ENCODE measurements around the gene DNAH17. TPM values are rescaled to one million over a fixed set of nuclear protein-coding genes. Genes with fewer than 3 reads are reported as not detected.

DNAH17 gene
- total and polyA plus RNA-seq, 2 experiments from 2014 or later: 0.64 TPM; not detected in 1

- H3K9me3 ChIP-seq (ENCODE audit: low read depth): no peaks in the 10 kb centered on the region
- H3K9me2 ChIP-seq (ENCODE audit: insufficient read depth): no peaks in the 10 kb centered on the region
- no peaks in the 10 kb centered on the region for H3F3A ChIP-seq (ENCODE audit: insufficient read depth)
- no peaks in the 10 kb centered on the region for H4K20me1 ChIP-seq (ENCODE audit: insufficient read depth)
- TF ChIP-seq EZH2 (IDR thresholded peaks at IDR 0.05; ENCODE audit: insufficient read depth, poor library complexity, severe bottlenecking) (no peak), EZH2phosphoT487 (IDR thresholded peaks at IDR 0.05; ENCODE audit: insufficient read depth, low read depth) (no peak)
- WGBS, 2 experiments (ENCODE audit: low coverage in 1 of 2, low lambda C conversion rate in 2 of 2, missing lambda C conversion rate in 2 of 2): 96% methylated on average over 11 of the region's 11 CpGs
- H3K4me2 ChIP-seq (ENCODE audit: unreplicated experiment): no peak overlapping the region
- H3K4me3 ChIP-seq: no peak overlapping the region
- H2AFZ ChIP-seq: no peak overlapping the region
- no peak overlapping the region for H3K27ac ChIP-seq
- H3K4me1 ChIP-seq (ENCODE audit: insufficient read depth): no peaks in the 10 kb centered on the region
- no peaks in the 10 kb centered on the region for H3K36me3 ChIP-seq (ENCODE audit: low read depth)
- no peaks in the 10 kb centered on the region for H3K79me2 ChIP-seq (ENCODE audit: insufficient read depth)
- H3K27me3 ChIP-seq (replicated peaks; ENCODE audit: insufficient read depth): no peaks in the 10 kb centered on the region
- in situ Hi-C loops (cut with MboI): loop anchor here (10.0 kb wide), 1 partner anchor 142 kb away; no protein-coding TSS in a partner anchor
- no peak overlapping the region for H3K9ac ChIP-seq
- DNase-seq: no peak
Measured at GRCh38 chr17:78427140-78427539, 150.1 kb downstream of the DNAH17 start.

- Histone ChIP-seq H3K27me3 (replicated peaks; ENCODE audit: insufficient read depth) (no peaks in the 10 kb centered on the region), H3K4me3 (no peak overlapping the region), H3K9ac (no peak overlapping the region), H3K9me3 (ENCODE audit: low read depth) (no peaks in the 10 kb centered on the region), H3F3A (ENCODE audit: insufficient read depth) (no peaks in the 10 kb centered on the region), H3K36me3 (ENCODE audit: low read depth) (no peaks in the 10 kb centered on the region), H2AFZ (no peak overlapping the region), H4K20me1 (ENCODE audit: insufficient read depth) (no peaks in the 10 kb centered on the region), H3K4me1 (ENCODE audit: insufficient read depth) (no peaks in the 10 kb centered on the region), H3K4me2 (ENCODE audit: unreplicated experiment) (no peak overlapping the region), H3K79me2 (ENCODE audit: insufficient read depth) (no peaks in the 10 kb centered on the region), H3K27ac (no peak overlapping the region), H3K9me2 (ENCODE audit: insufficient read depth) (no peaks in the 10 kb centered on the region)
- in situ Hi-C loops (cut with MboI): loop anchor here (10.0 kb wide), 1 partner anchor 142 kb away; no protein-coding TSS in a partner anchor
- DNase-seq: no peak
- 90 to 92% methylated on average over 21 to 22 of the region's 22 CpGs for WGBS, 2 experiments (ENCODE audit: low coverage in 1 of 2, low lambda C conversion rate in 2 of 2, missing lambda C conversion rate in 2 of 2)
- no peak for TF ChIP-seq EZH2 (IDR thresholded peaks at IDR 0.05; ENCODE audit: insufficient read depth, poor library complexity, severe bottlenecking)
- no peak for TF ChIP-seq EZH2phosphoT487 (IDR thresholded peaks at IDR 0.05; ENCODE audit: insufficient read depth, low read depth)
Measured at GRCh38 chr17:78426293-78426879, 150.8 kb downstream of the DNAH17 start.

- Histone ChIP-seq H3F3A (ENCODE audit: insufficient read depth) (0 out of 2 replicates have a peak, but pooled peaks cover 5% of the 10 kb centered on the region), H3K27ac (no peak overlapping the region), H3K79me2 (ENCODE audit: insufficient read depth) (no peaks in the 10 kb centered on the region), H3K4me1 (ENCODE audit: insufficient read depth) (no peaks in the 10 kb centered on the region), H4K20me1 (ENCODE audit: insufficient read depth) (no peaks in the 10 kb centered on the region), H3K4me3 (no peak overlapping the region), H3K36me3 (ENCODE audit: low read depth) (0 out of 2 replicates have a peak, but pooled peaks cover 7% of the 10 kb centered on the region), H3K4me2 (ENCODE audit: unreplicated experiment) (no peak overlapping the region), H2AFZ (no peak overlapping the region), H3K9me3 (ENCODE audit: low read depth) (no peaks in the 10 kb centered on the region), H3K27me3 (replicated peaks; ENCODE audit: insufficient read depth) (no peaks in the 10 kb centered on the region), H3K9me2 (ENCODE audit: insufficient read depth) (no peaks in the 10 kb centered on the region), H3K9ac (no peak overlapping the region)
- no peak for TF ChIP-seq EZH2phosphoT487 (IDR thresholded peaks at IDR 0.05; ENCODE audit: insufficient read depth, low read depth)
- 85 to 90% methylated on average over 17 of the region's 17 CpGs for WGBS, 2 experiments (ENCODE audit: low coverage in 1 of 2, low lambda C conversion rate in 2 of 2, missing lambda C conversion rate in 2 of 2)
- in situ Hi-C loops (cut with MboI): loop anchor here (10.0 kb wide), 1 partner anchor 141 kb away; no protein-coding TSS in a partner anchor
- DNase-seq: no peak
Measured at GRCh38 chr17:78425429-78425828, 151.8 kb downstream of the DNAH17 start.

GRCh38 chr17:78423961-78424675 is 153.1 kb downstream of the DNAH17 start:
- 0 out of 2 replicates have a peak, but pooled peaks cover 11% of the 10 kb centered on the region for H3K36me3 ChIP-seq (ENCODE audit: low read depth)
- no peak overlapping the region for H3K27ac ChIP-seq
- H3K79me2 ChIP-seq (ENCODE audit: insufficient read depth): no peaks in the 10 kb centered on the region
- no peaks in the 10 kb centered on the region for H4K20me1 ChIP-seq (ENCODE audit: insufficient read depth)
- H3K27me3 ChIP-seq (replicated peaks; ENCODE audit: insufficient read depth): no peaks in the 10 kb centered on the region
- H3K4me2 ChIP-seq (ENCODE audit: unreplicated experiment): no peak overlapping the region
- no peaks in the 10 kb centered on the region for H3K4me1 ChIP-seq (ENCODE audit: insufficient read depth)
- H3K4me3 ChIP-seq: no peak overlapping the region
- TF ChIP-seq EZH2 (IDR thresholded peaks at IDR 0.05; ENCODE audit: insufficient read depth, poor library complexity, severe bottlenecking): no peak
- no peak for TF ChIP-seq EZH2phosphoT487 (IDR thresholded peaks at IDR 0.05; ENCODE audit: insufficient read depth, low read depth)
- H2AFZ ChIP-seq: no peak overlapping the region
- no peaks in the 10 kb centered on the region for H3K9me2 ChIP-seq (ENCODE audit: insufficient read depth)
- H3K9me3 ChIP-seq (ENCODE audit: low read depth): no peaks in the 10 kb centered on the region
- in situ Hi-C loops (cut with MboI): loop anchor here (5.0 to 10.0 kb wide), 2 partner anchors 67 to 139 kb away; no protein-coding TSS in a partner anchor
- H3K9ac ChIP-seq: no peak overlapping the region
- 81 to 85% methylated on average over 18 of the region's 18 CpGs for WGBS, 2 experiments (ENCODE audit: low coverage in 1 of 2, low lambda C conversion rate in 2 of 2, missing lambda C conversion rate in 2 of 2)
- 0 out of 2 replicates have a peak, but pooled peaks cover 5% of the 10 kb centered on the region for H3F3A ChIP-seq (ENCODE audit: insufficient read depth)
- DNase-seq: no peak
